ENCODE results near the gene ITGA2B. TPM values are rescaled to one million over a fixed set of nuclear protein-coding genes. Genes with fewer than 3 reads are reported as not detected.
A peak's percentile ranks its signal among the peaks of the same experiment; 100 is the strongest.

Gene ITGA2B
- total and polyA plus RNA-seq, 2 of the 13 experiments (the other 11 are each of a cell fraction or from before 2014, with no cell fraction given): 0.38 to 1.1 TPM

GRCh38 chr17:44363613-44364159, 25.8 kb downstream of the ITGA2B start, which contains the start of gene FAM171A2 (continued):
- TF ChIP-seq HINFP (CRISPR knock-in tag; IDR thresholded peaks at IDR 0.05; ENCODE audit: low read depth): no peak
- TF ChIP-seq NBN (conservative IDR thresholded peaks at IDR 0.05): no peak
- TF ChIP-seq ZNF720 (CRISPR knock-in tag; IDR thresholded peaks at IDR 0.05): no peak
- TF ChIP-seq PRDM10 (CRISPR knock-in tag; IDR thresholded peaks at IDR 0.05; ENCODE audit: low read depth): no peak
- no peak for TF ChIP-seq U2AF1 (optimal IDR thresholded peaks at IDR 0.05; ENCODE audit: low read depth, low read length)
- peak; percentile 35; the same call in 1 of the 2 replicates for TF ChIP-seq SALL1 (CRISPR knock-in tag; IDR thresholded peaks at IDR 0.05)
- no peak for TF ChIP-seq CENPBD1 (CRISPR knock-in tag; IDR thresholded peaks at IDR 0.05; ENCODE audit: borderline replicate concordance, low read depth)
- no peak; the same call in 1 of the 2 replicates for TF ChIP-seq EEA1 (CRISPR knock-in tag; IDR thresholded peaks at IDR 0.05; ENCODE audit: borderline replicate concordance)
- no peak for TF ChIP-seq MTA3 (CRISPR knock-in tag; IDR thresholded peaks at IDR 0.05)
- TF ChIP-seq ZSCAN12 (CRISPR knock-in tag; IDR thresholded peaks at IDR 0.05): no peak
- no peak for TF ChIP-seq TOE1 (CRISPR knock-in tag; IDR thresholded peaks at IDR 0.05)
- no peak for TF ChIP-seq GATAD1 (CRISPR knock-in tag; IDR thresholded peaks at IDR 0.05)
- TF ChIP-seq SNAPC5 (CRISPR knock-in tag; IDR thresholded peaks at IDR 0.05; ENCODE audit: borderline replicate concordance): no peak
- no peak for TF ChIP-seq ZNF362 (CRISPR knock-in tag; IDR thresholded peaks at IDR 0.05; ENCODE audit: borderline replicate concordance)
- TF ChIP-seq JUND (CRISPR knock-in tag; IDR thresholded peaks at IDR 0.05): no peak
- TF ChIP-seq ZNF547 (CRISPR knock-in tag; IDR thresholded peaks at IDR 0.05): 0 out of 2 replicates have a peak, but pooled peaks have one; percentile 68
- TF ChIP-seq NCOA1 (CRISPR knock-in tag; IDR thresholded peaks at IDR 0.05): no peak
- TF ChIP-seq RFXAP (CRISPR knock-in tag; IDR thresholded peaks at IDR 0.05; ENCODE audit: borderline replicate concordance): peak; percentile 55; the same call in 1 of the 2 replicates
- no peak for TF ChIP-seq HDAC1 (CRISPR knock-in tag; IDR thresholded peaks at IDR 0.05)
- no peak for TF ChIP-seq BRF2 (CRISPR knock-in tag; IDR thresholded peaks at IDR 0.05)
- TF ChIP-seq PHF21A (CRISPR knock-in tag; IDR thresholded peaks at IDR 0.05): no peak
- TF ChIP-seq SP4 (CRISPR knock-in tag; IDR thresholded peaks at IDR 0.05): peak; percentile 66
- no peak for TF ChIP-seq ZNF431 (CRISPR knock-in tag; IDR thresholded peaks at IDR 0.05; ENCODE audit: borderline replicate concordance, low read depth)
